SHP77 (cell line): ENCODE measurements around the gene PRKAR2B.
"Not testable (repeated sequence)": the region's sequence is repeated elsewhere in the genome, so short reads cannot be mapped to it uniquely, and the experiment has no call there.

ENCODE experiments used
- DNase-seq, 2 experiments: peaks; one replicate each; lab custom pipeline; 2025; lab: John Stamatoyannopoulos, UW

The PRKAR2B gene

GRCh38 chr7:107027208-107027607 lies 17.3 kb upstream of the PRKAR2B start:
- DNase-seq: no peak

- DNase-seq: no peak
These were observed 15.3 kb upstream of the PRKAR2B start for GRCh38 chr7:107029061-107029763.

- DNase-seq: no peak
These were observed 14.7 kb upstream of the PRKAR2B start for GRCh38 chr7:107029764-107030286.

GRCh38 chr7:107032050-107032449 lies 12.5 kb upstream of the PRKAR2B start:
- no peak for DNase-seq

- DNase-seq: no peak
These were observed 11.6 kb upstream of the PRKAR2B start for GRCh38 chr7:107032720-107033438.

- no peak for DNase-seq
These were observed 10.0 kb upstream of the PRKAR2B start for GRCh38 chr7:107034553-107034952.

GRCh38 chr7:107035446-107035845 lies 9.1 kb upstream of the PRKAR2B start:
- DNase-seq: no peak

- no peak for DNase-seq
These were observed 8.0 kb upstream of the PRKAR2B start for GRCh38 chr7:107036535-107036934.

- DNase-seq: no peak
These were observed 6.5 kb upstream of the PRKAR2B start for GRCh38 chr7:107037717-107038603.

GRCh38 chr7:107039199-107039900 lies 5.2 kb upstream of the PRKAR2B start:
- DNase-seq: no peak

GRCh38 chr7:107041097-107041496 lies 3.4 kb upstream of the PRKAR2B start:
- no peak for DNase-seq

- not testable (repeated sequence) for DNase-seq
These were observed 2.7 kb upstream of the PRKAR2B start for GRCh38 chr7:107041764-107042163.

- not testable (repeated sequence) for DNase-seq
These were observed 2.1 kb upstream of the PRKAR2B start for GRCh38 chr7:107042326-107042910.

- no peak for DNase-seq
These were observed 1.0 kb upstream of the PRKAR2B start for GRCh38 chr7:107043491-107043890.

GRCh38 chr7:107043921-107044346 lies 571 bp upstream of the PRKAR2B start:
- DNase-seq: no peak

GRCh38 chr7:107045195-107045960 lies 873 bp downstream of the PRKAR2B start:
- DNase-seq: no peak

GRCh38 chr7:107045980-107046379 lies 1.5 kb downstream of the PRKAR2B start:
- no peak for DNase-seq

- DNase-seq: no peak
These were observed 2.2 kb downstream of the PRKAR2B start for GRCh38 chr7:107046491-107047259.

GRCh38 chr7:107047902-107048782 lies 3.6 kb downstream of the PRKAR2B start:
- no peak for DNase-seq
